Body of pancreas (tissue), 4 donors: ENCODE results near the gene GMPR2.

Experiments
- CTCF ChIP-seq, 7 experiments: fragments of 450-650 bp in 4 of 7; fragments of 200-600 bp in 3 of 7; sonication (generic) in 3 of 7; IDR thresholded peaks; one replicate each; pipeline ENCODE4 v1.5.1; 2016 to 2019; ENCODE audit warnings: antibody characterized with exemption in 7 of 7
- POLR2A ChIP-seq, 3 donors: fragments of 450-650 bp; IDR thresholded peaks; one replicate each; pipeline ENCODE4 v1.6.1; 2016; ENCODE audit warnings: antibody characterized with exemption in 3 of 3, mild to moderate bottlenecking in 2 of 3

- TF ChIP-seq CTCF (IDR thresholded peaks at IDR 0.05) (peak; percentile 45 to 90 (median 68)), POLR2A (IDR thresholded peaks at IDR 0.05) (peak; percentile 79 to 88 (median 87))
Measured at GRCh38 chr14:24271134-24271833, 38.6 kb downstream of the GMPR2 start, which contains the start of gene RABGGTA.
